Measurements from ENCODE around the gene USE1.

The USE1 gene

GRCh38 chr19:17236811-17237543 lies 21.8 kb downstream of the USE1 start:
- no peak for DNase-seq
- CTCF ChIA-PET = interaction anchor here (1.3 kb wide), 1 partner anchor 30 kb away, joined by 3 read pairs; the partner anchor contains the start of gene BABAM1
- peaks cover 3% of the 10 kb centered on the region for H3K36me3 Mint-ChIP-seq
- H3K9me3 Mint-ChIP-seq = no peaks in the 10 kb centered on the region
- peak overlapping the region; percentile 81 for H3K4me3 Mint-ChIP-seq
- peaks cover 12% of the 10 kb centered on the region for H3K27me3 Mint-ChIP-seq
- H3K4me1 Mint-ChIP-seq = peaks cover 28% of the 10 kb centered on the region
- H3K27ac Mint-ChIP-seq = no peak overlapping the region

- DNase-seq = no peak
- H3K9me3 Mint-ChIP-seq = no peaks in the 10 kb centered on the region
- peak overlapping the region; percentile 47 for H3K27ac Mint-ChIP-seq
- H3K27me3 Mint-ChIP-seq = peaks cover 20% of the 10 kb centered on the region
- peak overlapping the region; percentile 51 for H3K4me3 Mint-ChIP-seq
- H3K4me1 Mint-ChIP-seq = peaks cover 30% of the 10 kb centered on the region
- no peaks in the 10 kb centered on the region for H3K36me3 Mint-ChIP-seq
- CTCF ChIA-PET = interaction anchor here (1.3 kb wide), 1 partner anchor 29 kb away, joined by 3 read pairs; the partner anchor contains the start of gene BABAM1
Measured at GRCh38 chr19:17237747-17238706, 22.9 kb downstream of the USE1 start.

GRCh38 chr19:17240062-17240752 lies 25.1 kb downstream of the USE1 start:
- H3K27me3 Mint-ChIP-seq = peaks cover 39% of the 10 kb centered on the region
- H3K36me3 Mint-ChIP-seq = no peaks in the 10 kb centered on the region
- no peaks in the 10 kb centered on the region for H3K9me3 Mint-ChIP-seq
- no peak overlapping the region for H3K27ac Mint-ChIP-seq
- CTCF ChIA-PET = no interaction called here
- H3K4me3 Mint-ChIP-seq = no peak overlapping the region
- no peak for DNase-seq
- H3K4me1 Mint-ChIP-seq = peaks cover 15% of the 10 kb centered on the region

GRCh38 chr19:17240826-17241399 lies 25.8 kb downstream of the USE1 start:
- Mint-ChIP-seq H3K4me1 (peaks cover 15% of the 10 kb centered on the region), H3K27ac (no peak overlapping the region), H3K27me3 (peaks cover 39% of the 10 kb centered on the region), H3K36me3 (no peaks in the 10 kb centered on the region), H3K9me3 (no peaks in the 10 kb centered on the region), H3K4me3 (no peak overlapping the region)
- no peak for DNase-seq
- CTCF ChIA-PET = no interaction called here

GRCh38 chr19:17242431-17243208 lies 27.5 kb downstream of the USE1 start:
- H3K27me3 Mint-ChIP-seq = peaks cover 56% of the 10 kb centered on the region
- DNase-seq = no peak
- CTCF ChIA-PET = interaction anchor here (1.1 to 1.5 kb wide), 3 partner anchors 17 to 38 kb away, joined by 4 to 5 read pairs (median 4); no protein-coding TSS in a partner anchor
- H3K27ac Mint-ChIP-seq = no peak overlapping the region
- peak overlapping the region; percentile 18 for H3K4me3 Mint-ChIP-seq
- no peaks in the 10 kb centered on the region for H3K36me3 Mint-ChIP-seq
- H3K9me3 Mint-ChIP-seq = no peaks in the 10 kb centered on the region
- H3K4me1 Mint-ChIP-seq = peaks cover 12% of the 10 kb centered on the region

GRCh38 chr19:17243211-17243829 lies 28.2 kb downstream of the USE1 start:
- CTCF ChIA-PET = interaction anchor here (1.1 to 1.5 kb wide), 3 partner anchors 17 to 38 kb away, joined by 4 to 5 read pairs (median 4); no protein-coding TSS in a partner anchor
- no peak for DNase-seq
- H3K36me3 Mint-ChIP-seq = no peaks in the 10 kb centered on the region
- H3K9me3 Mint-ChIP-seq = no peaks in the 10 kb centered on the region
- H3K4me1 Mint-ChIP-seq = peaks cover 10% of the 10 kb centered on the region
- H3K27ac Mint-ChIP-seq = no peak overlapping the region
- peaks cover 63% of the 10 kb centered on the region for H3K27me3 Mint-ChIP-seq
- H3K4me3 Mint-ChIP-seq = no peak overlapping the region

GRCh38 chr19:17243830-17244617 lies 28.9 kb downstream of the USE1 start:
- no peaks in the 10 kb centered on the region for H3K9me3 Mint-ChIP-seq
- no peak for DNase-seq
- peaks cover 10% of the 10 kb centered on the region for H3K4me1 Mint-ChIP-seq
- CTCF ChIA-PET = interaction anchor here (1.1 to 1.5 kb wide), 3 partner anchors 16 to 37 kb away, joined by 4 to 5 read pairs (median 4); no protein-coding TSS in a partner anchor
- peaks cover 67% of the 10 kb centered on the region for H3K27me3 Mint-ChIP-seq
- no peaks in the 10 kb centered on the region for H3K36me3 Mint-ChIP-seq
- H3K27ac Mint-ChIP-seq = peak overlapping the region; percentile 24
- H3K4me3 Mint-ChIP-seq = peak overlapping the region; percentile 50

- H3K9me3 Mint-ChIP-seq = no peaks in the 10 kb centered on the region
- peak overlapping the region; percentile 50 for H3K4me3 Mint-ChIP-seq
- peaks cover 10% of the 10 kb centered on the region for H3K4me1 Mint-ChIP-seq
- DNase-seq = peak; percentile 35
- H3K27me3 Mint-ChIP-seq = peaks cover 75% of the 10 kb centered on the region
- H3K36me3 Mint-ChIP-seq = no peaks in the 10 kb centered on the region
- CTCF ChIA-PET = interaction anchor here (1.0 kb wide), 1 partner anchor 9 kb away, joined by 5 read pairs; no protein-coding TSS in a partner anchor
- no peak overlapping the region for H3K27ac Mint-ChIP-seq
Measured at GRCh38 chr19:17244618-17245534, 29.7 kb downstream of the USE1 start.

- H3K4me3 Mint-ChIP-seq = peak within 1 kb of the TSS; percentile 84
- CTCF ChIA-PET = interaction anchor here (1.0 kb wide), 1 partner anchor 10 kb away, joined by 5 read pairs; no protein-coding TSS in a partner anchor
- peak within 1 kb of the TSS; percentile 80 for H3K27ac Mint-ChIP-seq
- peaks cover 73% of the 10 kb centered on the region for H3K27me3 Mint-ChIP-seq
- H3K9me3 Mint-ChIP-seq = no peaks in the 10 kb centered on the region
- no peak for DNase-seq
- H3K36me3 Mint-ChIP-seq = no peaks in the 10 kb centered on the region
- H3K4me1 Mint-ChIP-seq = peaks cover 10% of the 10 kb centered on the region
Measured at GRCh38 chr19:17245535-17245984, 30.4 kb downstream of the USE1 start, which contains the start of gene NR2F6. NR2F6 (minus strand) TSS chr19:17245919; CDS start chr19:17245220, 699 bp downstream.

GRCh38 chr19:17246681-17247425 lies 31.7 kb downstream of the USE1 start:
- Mint-ChIP-seq H3K4me1 (peaks cover 10% of the 10 kb centered on the region), H3K27ac (no peak overlapping the region), H3K9me3 (no peaks in the 10 kb centered on the region), H3K4me3 (peak overlapping the region; percentile 35), H3K36me3 (no peaks in the 10 kb centered on the region), H3K27me3 (peaks cover 70% of the 10 kb centered on the region)
- CTCF ChIA-PET = no interaction called here
- DNase-seq = no peak

Measured in activated naive CD4-positive, alpha-beta T cell treated with anti-CD3 and anti-CD28 coated beads, Interleukin-2, amount 10 ng/mL, durations not matched to agents 7 days and 5 days (primary cell).